Left forelimb (tissue), 1 donor: ENCODE measurements around the gene CAMSAP1.

Source experiments
- DNase-seq: peaks from one replicate; pipeline ENCODE4 v3.0.0-alpha.2; 2018; ENCODE audit warnings: low spot score

CAMSAP1 gene

DNA sequence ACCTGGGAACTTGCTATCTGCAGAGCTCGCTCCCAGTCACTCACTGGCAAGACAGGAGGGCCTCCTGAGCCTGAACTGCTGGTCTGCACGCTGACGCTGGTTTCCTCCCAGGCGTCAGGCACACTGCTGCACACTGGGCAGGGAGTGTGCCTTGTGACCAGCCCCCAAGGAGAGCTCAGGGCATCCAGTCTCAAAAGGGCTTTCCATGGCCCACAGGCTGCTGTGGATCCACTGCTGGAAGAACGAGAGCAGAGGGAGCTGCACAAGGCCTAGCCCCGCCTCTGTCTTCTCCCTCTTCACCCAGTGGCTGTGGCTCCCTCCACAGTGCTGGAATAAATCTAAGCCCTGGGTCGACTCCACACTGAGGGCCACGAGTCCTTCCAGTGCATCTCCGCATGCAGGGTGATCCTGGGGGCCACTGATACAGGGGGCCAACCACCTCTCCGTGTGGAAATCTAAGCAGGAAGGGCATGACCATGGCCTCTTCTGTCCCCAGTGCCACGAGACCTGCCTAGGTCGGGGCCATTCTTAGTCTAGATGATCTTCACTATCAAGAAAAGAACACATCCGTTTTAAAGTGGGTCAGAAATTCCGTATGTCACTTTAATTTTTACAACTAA lies 93.6 kb downstream of the CAMSAP1 start:
- DNase-seq: no peak

- no peak for DNase-seq
Observed at GRCh38 chr9:135812961-135813360, 94.4 kb downstream of the CAMSAP1 start.

- DNase-seq: no peak
Observed at GRCh38 chr9:135811801-135812200, 95.5 kb downstream of the CAMSAP1 start.

DNA sequence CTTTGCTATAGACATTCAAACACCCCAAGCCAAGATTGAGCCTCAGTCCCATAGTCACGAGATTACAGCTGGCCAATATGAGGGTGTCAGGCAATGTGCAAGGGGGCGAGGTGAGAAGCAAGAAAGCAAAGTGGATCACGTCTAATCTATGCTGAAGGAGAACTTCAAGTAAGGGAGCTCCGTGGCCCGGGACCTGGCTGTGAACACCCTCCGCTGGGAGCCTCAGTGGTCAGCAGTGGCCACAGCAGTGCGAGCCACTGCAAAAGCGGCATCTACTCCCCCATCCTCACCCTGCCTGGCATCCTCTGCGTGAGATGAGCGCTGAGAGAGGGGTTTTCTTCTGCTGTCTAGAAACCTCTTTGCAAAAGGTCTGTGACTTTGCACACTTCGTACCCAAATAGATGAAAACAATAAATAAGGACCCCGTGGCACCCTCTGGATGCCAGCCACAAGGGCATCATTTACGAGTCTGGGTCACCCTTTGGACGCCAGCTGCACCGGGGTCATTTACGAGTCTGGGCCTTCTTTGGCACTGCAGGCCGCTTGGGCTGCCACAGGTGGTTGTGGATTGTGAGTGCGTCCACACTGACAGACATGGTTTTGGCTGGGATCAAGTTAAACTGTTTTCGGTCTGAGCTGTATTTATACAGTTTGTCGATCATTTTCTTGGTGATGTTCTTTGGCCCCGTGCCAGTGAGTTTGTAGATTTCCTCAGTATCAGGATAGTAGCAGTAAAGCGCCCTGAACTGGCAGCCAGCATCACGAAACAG lies 96.4 kb downstream of the CAMSAP1 start:
- no peak for DNase-seq

GRCh38 chr9:135809166-135809565 lies 98.2 kb downstream of the CAMSAP1 start:
- no peak for DNase-seq

DNA sequence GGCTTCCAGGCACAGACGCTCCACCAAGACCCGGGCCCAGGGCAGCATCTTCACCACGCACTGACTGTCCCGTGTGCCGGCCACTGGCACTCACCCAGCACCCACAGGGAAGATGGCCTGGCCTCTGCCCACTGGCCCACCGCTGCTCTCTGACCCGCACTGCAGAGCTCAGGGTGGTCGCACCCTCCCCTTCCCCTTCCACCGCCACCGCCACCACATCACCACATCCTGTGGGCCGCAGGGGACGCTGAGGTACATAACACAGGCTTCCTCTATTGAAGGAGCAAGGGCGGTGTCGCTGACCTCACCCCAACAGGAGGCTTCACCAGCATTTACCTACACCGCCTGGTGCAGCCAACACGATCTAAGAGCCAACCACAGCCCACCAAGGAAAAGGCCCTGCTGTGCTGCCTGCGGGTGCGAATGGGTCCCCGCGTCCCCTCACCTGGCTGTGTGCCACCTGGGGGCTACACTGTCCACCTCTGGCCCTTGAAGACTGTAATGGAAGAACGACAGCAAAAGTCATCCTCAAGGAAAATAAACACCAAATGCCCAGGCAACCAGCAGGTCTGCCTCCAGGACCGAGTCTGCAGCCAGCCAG lies 101.8 kb downstream of the CAMSAP1 start:
- DNase-seq: no peak

DNA sequence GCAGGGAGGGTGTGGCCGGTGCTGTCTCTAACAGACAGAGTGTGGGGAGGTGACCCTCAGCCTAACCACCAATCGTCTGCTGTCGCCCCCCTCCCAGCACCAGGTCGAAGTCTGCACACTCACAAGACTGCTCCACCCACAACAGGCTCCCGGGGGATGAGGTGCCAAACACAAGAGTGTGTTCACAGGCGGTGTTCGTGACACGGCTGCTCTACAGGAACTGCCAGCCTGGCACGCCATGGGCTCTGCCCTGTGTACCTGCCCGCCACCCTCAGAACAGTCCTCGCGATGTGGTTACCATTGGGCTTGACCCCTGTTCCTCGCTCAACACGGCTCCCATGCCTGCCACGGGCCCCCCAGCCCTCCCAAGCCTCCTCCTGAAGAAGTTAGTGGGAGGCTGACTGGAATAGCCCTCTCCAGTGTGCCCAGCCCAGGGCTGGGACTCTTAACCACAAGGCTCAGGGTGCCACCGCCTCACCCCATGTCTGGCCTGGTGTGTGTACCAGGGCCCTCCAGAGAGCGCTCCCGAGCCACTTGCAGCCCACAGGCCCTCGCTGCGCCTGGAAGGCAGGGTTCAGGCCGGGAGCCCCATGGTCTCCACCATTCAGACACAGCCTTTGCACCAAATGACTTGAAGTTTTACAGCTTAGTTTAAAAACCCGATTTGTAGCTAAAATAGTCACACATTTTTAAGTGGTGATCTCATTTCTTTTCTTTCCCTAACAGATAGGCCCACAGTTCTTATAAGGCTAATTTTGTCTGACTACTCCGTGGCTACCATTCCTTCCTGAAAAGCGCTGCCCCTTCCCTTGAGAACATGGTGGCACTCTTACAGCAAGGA lies 102.5 kb downstream of the CAMSAP1 start:
- DNase-seq: no peak

- no peak for DNase-seq
Observed at GRCh38 chr9:135803441-135803840, 103.9 kb downstream of the CAMSAP1 start.

DNA sequence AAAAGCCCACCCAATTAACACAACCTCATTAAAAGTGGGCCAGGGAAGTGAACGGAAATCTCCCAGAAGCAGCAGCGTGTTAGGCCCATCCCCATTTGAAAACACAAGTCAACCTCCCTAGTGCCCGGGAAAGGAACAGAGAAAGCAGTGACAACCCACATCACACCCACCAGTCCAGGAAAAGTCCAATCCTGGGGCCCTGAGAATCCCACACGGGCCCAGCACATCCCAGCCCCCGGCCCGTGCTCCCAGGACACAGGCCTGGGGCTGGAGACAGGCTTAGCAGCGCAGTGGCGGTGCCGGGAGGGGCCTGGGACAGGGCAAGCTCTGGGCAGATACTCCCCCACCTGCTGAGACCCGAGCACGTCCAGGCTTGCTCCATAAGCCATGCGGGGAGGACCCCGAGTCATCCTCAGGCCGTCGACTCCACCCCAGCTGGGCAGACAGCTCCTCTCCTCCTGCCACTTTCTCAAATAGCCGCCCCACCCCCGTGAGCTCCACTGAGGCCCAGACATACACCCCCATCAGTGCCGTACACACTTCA lies 104.4 kb downstream of the CAMSAP1 start:
- DNase-seq: no peak

DNA sequence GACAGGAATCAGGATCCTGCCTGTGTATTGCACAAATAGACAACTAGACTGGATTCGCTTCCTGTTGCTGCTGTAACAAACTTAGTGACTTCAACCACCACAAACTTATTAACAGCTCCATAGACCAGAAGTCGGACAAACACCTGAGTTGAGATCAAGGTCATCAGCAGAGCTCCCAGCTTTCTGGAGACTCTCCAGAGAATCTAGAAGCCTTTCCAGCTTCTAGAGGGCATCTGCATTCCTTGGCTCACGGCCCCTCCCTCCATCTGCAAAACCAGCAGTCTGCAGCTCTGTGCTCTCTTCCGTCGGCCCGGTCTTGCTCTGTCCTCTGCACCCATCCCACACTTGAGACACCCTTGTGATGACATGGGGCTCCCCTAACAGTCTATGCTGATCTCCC lies 106.3 kb downstream of the CAMSAP1 start:
- DNase-seq: no peak

GRCh38 chr9:135799261-135799660 lies 108.1 kb downstream of the CAMSAP1 start:
- DNase-seq: no peak

DNA sequence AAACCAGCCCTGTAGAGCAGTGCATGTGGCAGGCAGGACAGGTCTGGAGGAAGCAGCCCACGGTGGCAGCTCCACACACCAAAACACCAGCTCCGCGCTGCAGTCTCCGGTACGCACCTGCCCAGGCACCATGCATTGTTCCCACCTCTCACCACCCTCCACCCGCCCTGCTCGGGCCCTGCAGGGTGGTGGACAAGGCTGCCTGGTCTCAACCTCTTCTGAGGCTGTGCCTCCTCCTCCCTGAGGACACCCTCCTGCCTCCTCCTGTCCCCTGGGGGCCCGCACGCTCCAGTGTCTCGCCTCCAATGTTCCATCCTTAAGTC lies 109.1 kb downstream of the CAMSAP1 start:
- no peak for DNase-seq

GRCh38 chr9:135797507-135798262 lies 109.7 kb downstream of the CAMSAP1 start:
- no peak for DNase-seq

DNA sequence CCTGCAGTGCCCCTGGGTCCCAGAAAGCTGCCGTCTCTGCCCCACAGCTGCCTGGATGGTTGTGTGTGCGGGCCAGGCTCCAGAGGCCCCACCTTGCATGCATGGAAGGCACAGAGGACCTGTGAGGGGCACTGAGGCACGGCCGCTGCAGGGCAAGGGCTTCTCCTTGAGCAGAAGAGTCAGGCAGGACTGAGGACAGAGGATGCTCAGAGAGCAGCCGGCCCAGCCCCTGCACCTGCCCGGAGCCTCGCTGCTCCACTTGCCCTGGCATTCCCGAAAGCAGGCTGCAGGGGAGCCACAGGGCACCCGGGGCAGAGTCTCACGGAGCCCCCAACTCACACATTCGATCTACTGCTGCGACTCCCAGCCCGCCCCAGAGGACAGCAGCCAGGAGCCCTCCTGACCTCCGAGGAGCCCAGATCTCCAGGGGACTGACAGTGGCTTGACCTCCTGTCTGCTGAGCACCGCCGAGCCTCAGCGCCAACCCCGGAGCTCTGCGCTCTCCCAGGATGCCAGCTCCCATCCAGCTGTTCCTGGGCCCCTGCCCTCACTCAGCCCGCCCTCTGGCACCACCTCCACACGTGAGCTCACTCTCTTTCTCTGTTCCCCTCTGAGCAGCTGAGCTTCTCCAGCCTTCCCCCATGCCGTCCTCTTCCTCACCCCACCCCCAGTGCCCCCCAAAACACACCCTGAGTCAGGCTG lies 110.4 kb downstream of the CAMSAP1 start:
- DNase-seq: no peak

GRCh38 chr9:135795391-135795790 lies 112.0 kb downstream of the CAMSAP1 start:
- no peak for DNase-seq

DNA sequence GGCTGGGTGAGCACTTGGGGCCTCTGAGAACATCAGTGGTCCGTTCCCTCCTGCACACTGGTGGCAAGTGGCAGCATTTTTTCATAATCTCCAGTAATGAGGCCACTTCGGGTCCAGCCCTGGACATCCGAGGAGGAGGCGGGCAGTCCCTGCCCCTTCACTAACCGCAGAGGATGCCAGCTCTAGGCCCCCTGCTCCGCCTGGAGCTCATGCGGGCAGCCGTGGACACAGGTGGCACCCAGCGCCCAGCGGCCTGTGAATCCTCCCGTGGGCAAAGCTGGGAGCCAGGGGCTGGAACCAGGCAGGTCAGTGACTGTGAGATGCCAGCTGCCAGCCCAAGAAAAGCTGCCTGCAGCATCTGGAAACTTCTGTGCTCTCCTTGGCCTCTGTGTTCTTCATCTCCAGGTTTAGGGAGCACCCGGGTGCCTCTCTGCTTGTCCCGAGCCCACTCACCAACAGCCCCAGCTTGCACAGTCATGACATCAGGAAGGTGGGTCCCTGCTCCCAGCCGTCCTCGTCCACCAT lies 112.9 kb downstream of the CAMSAP1 start:
- DNase-seq: no peak

DNA sequence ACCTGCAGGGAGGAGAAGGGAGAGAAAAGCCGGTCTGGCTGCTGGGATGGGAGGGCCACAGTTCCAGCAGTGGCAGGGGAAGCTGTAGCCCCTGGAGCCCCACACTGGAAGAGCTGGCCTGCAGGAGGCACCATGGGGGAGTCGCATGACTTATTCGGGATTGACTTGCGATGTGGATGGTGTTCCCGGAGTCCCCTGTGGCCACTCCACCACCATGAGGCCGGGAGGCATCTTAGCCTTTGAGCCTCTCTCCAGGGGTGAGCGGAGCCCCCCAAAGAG lies 113.3 kb downstream of the CAMSAP1 start:
- DNase-seq: no peak

DNA sequence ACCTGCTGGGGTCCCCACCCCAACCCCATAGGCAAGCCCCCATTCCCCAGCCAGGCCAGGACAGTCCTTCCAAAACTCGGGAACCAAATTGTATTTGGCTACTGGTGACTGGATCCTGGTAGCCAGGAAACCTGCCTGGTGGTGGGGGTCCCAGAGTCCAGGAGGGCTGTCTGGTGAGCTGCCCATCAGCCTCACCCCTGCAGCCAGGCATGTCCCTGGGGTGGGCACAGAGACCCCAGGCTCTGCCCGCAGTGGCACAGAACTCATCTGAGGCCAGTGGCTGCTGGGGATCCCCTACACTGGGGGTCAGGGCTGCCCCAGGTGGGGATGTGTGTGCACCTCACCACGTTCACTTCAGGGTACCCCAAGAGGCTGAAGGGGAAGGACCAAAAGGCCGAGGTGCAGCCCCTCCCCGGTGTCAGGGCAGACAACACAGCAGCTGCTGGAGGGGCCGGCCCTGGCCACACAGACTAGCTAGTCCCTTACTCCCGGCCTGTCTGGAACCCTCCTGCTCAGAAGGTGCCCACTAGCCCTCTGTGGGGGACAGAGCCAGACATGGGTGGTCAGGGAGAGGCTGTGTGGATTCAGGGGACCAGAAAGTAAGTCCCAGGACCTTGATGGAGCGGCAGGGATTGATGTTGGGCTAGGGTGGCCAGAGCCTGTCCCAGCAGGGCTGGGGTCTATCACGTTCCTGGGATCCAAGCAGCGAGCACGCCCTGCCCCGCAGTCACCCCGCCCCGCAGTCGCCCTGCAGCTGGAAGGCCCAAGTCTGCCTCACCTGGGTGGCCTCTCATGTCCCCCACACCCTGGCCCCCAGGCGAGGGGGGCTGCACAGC lies 113.9 kb downstream of the CAMSAP1 start:
- no peak for DNase-seq

- DNase-seq: no peak
Observed at GRCh38 chr9:135792268-135793128, 114.8 kb downstream of the CAMSAP1 start.
